Stimulated activated CD4-positive, alpha-beta T cell treated with anti-CD3 and anti-CD28 coated beads, Interleukin-1b, Interleukin-23, amount 100 ng/mL, for 48 hours (primary cell): ENCODE results near the gene CCDC34.
"Not testable (repeated sequence)": the region's sequence is repeated elsewhere in the genome, so short reads cannot be mapped to it uniquely, and the experiment has no call there.

ENCODE experiments used
- DNase-seq: peaks from one replicate; pipeline ENCODE4 v3.0.0-alpha.2; 2020

CCDC34 gene

DNA sequence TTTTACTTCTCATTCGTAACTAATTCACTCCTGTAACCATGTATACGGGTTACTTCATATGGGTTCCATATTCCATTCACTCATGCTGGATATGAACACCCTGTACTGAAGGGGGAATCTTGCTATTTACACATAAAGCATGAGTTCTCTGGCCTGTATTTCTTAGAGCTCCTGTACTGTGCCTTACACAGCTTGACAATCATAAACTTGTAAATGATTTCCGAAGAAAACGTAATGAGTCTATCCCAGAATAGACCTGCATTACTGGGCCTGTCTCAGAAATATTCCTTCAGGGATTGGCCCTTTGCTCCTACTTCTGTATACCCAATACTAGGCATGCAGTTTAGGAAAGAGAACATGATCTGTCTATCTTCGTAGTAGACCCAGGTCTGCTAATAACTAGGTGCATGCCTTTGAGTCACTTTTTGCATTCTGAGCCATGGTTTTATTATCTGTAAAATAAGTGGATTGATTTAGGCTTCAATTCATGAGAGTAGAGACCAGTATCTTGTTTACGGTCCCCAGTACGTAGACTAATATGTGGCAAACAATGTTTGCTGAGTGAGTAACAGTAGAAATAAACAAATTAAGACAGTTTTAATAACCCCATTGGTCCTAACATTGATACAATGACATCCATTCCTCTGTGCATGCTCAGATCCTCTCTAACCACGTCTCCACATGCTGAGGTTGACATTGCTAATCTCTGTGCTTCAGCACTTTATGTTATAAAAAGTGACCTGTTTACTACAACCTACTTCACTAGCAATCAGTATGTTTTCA, 1.2 kb downstream of the CCDC34 start:
- DNase-seq = no peak

DNA sequence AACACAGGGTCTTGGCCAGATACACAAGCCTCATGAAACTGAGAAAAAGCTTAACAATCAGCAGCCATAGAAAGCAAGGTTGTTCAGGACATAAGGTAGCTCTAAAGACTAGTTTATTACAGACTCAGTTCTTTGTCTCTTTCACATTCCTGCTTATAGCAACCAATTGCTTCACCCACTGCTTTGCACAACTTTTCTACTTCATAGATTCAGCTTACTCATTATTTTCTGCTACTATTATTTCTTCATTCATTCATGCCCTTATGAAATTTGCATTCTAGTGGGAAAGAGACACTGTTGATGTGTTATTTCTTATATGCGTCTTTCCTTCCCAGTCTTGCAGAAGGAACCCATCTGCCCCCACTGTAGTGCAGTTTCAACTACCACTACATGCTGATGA, 4.7 kb downstream of the CCDC34 start:
- no peak for DNase-seq

DNA sequence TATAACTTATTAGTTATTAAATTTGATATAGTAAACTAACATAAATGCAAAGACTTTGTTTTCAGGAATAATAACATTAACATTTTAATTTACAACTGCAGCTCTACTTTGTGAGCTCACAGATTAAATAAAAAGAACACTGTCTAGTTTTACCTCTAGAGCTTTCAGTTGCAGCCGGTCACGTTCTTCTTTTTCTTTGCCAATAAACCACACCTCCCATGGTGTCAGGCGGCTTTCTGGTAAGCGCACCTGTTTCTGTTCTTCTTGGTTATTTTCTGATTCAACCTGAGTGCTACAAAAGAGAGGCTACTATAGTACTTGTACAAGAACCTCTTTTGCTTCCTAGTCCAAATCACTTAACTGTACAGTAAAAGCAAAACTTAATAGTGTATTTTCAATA, 5.8 kb downstream of the CCDC34 start:
- no peak for DNase-seq

DNA sequence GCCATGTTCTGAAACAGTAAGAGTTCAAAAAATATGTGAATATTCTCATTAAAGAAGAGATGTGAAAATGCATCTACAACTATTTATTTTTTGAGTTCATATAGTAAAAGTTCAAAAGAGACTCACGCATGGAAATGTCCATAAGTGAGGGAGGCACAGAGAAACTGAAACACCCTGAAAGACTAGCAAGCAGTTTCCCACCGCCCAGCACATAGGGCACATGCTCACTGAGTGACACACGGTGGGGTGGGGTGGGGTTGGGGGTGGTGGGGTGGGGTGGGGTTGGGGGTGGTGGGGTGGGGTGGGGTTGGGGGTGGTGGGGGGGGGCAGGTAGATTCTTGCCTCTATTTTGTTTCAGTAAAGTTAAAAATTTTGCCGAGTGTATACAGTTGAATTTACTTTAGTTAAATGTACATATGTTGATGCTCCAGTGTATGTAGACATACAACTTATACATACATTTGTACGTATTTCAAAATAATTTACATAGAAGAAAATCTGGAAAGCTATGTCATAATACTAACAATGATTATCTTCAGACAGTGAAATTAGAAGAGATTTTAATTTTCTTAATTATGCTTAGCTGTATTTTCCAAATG, 6.3 kb downstream of the CCDC34 start:
- DNase-seq = no peak

DNA sequence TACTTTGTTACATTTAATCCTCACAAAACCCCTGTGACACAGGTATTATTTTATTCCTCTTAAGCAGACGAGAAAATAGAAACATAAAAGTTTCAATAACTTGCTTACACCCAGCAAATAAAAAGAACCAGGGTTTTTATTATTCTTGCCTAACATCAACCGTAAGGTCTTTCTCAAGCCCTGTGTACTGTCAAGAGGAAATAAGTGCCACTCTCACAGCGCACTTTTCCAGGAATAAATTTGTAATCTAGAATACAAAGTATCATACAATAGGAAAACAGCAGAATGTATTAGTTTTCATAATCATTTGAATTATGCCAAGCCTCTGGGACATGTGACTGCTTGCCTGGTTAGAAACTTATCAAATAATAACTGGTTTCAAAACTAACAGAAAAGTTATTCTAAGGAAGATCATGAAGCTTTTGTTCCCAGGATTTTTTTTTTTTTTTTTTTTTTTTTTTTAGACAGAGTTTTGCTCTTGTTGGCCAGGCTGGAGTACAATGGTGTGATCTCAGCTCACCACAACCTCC, 7.4 kb downstream of the CCDC34 start:
- DNase-seq = no peak

DNA sequence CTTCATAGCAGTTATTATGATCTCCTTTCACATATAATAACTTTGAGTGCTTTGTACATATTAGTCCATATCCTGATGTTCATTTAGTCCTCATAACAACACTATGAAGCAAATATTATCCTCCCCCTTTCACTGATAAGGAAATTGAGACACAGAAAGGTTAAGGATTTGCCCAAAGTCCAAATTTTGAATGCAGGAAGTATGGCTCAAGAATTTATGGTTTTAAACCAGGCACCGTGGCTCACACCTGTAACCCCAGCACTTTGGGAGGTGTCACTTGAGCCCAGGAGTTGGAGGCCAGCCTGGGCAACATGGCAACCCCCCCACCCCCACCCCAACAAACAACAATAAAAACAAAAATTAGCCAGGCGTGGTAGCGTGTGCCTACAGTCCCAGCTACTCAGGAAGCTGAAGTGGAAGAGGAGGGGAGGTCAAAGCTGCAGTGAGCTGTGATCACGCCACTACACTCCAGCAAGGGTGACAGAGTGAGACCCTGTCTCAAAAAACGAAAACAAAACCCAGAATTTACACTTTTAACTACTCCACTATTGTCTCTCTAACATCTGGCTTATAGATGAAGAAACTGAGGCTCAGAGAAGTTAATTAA, 8.6 kb downstream of the CCDC34 start:
- no peak for DNase-seq

DNA sequence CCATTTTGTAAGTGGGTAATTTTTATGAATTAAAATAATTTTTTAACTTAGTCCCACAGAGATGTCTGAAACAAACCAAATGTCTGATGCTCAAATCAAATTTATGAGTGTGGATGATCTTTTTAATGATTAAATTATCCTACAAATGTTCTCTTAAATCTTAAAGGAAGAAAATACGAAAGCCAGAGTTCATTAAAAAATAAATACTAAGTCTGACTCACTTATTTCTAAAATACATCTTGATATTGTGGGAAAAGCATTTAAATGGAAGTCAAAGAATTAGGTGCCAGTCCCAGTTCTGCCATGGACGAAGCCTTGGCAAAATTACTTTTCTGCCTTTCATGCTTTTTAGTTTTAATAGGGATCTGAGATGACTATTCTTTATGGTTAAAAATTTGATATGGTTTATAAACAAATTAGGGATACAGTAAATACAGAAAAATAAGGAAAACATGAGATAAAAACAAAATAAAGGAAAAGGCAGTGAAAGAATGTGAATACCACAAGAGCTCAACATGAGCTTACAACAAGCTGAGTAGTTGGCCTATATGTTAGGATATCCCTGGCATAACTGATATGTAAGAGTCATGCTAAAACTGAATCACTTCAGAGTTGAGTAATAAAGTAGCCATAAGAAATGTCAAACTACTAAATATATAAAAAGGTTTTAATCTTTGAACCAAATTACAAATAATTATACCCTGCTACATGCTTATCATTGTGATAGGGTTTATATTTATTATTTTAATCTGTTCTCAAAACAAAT, 9.2 kb downstream of the CCDC34 start:
- DNase-seq = no peak

DNA sequence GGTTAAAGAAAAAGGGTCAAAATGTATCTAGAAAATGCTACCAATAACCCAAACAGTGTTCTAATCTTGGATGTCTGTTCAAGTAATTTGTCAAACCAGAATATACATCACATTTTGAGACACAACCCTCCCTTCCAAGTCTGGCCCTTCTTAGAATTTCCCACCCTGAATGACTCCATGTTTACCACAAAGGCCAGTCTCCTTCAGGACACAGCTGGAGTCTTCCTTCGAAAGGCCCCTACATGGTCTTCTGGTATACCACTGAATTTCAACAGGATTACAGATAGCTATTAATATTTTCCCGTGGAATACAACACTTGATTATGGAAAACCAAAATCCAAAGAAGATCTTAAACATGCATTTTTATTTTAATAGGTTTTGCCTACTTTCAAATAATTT, 10.2 kb downstream of the CCDC34 start:
- DNase-seq = no peak

DNA sequence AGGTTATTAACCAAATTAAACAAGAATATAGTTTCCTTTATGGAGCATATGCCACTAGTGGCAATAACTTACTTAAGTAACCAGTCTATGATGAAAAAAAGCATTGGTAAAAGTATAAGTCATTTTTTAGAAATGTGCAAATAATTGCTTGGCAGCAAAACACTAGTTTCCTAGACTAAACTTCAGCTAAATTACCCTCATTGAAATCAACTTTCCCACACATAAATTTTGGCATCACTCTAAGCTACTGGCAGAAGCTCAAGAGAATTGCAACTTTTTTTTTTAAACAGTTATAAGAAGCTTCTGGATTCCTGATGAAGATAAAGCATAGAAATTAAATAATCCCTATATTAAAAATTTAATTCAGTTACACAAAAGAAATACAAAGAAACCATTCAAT, 12.5 kb downstream of the CCDC34 start:
- no peak for DNase-seq

DNA sequence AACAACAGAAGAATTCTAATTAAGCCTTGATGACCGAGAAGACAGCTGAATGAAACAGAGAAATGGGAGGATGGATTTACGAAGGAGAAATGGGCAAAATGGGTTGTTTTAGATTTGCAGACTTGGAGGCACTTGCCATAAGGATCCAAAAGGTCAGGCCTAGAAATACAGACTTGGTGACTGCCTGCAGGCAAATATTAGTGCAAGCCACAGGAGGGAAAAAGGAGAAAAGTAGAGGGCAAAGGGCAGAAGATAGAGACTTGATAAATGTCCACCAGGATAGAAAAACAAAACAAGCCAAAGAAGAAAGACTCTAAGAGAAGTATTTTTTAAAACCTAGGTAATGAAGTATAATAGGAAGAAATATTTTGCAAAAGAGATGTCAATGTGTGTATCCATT, 13.1 kb downstream of the CCDC34 start:
- no peak for DNase-seq

DNA sequence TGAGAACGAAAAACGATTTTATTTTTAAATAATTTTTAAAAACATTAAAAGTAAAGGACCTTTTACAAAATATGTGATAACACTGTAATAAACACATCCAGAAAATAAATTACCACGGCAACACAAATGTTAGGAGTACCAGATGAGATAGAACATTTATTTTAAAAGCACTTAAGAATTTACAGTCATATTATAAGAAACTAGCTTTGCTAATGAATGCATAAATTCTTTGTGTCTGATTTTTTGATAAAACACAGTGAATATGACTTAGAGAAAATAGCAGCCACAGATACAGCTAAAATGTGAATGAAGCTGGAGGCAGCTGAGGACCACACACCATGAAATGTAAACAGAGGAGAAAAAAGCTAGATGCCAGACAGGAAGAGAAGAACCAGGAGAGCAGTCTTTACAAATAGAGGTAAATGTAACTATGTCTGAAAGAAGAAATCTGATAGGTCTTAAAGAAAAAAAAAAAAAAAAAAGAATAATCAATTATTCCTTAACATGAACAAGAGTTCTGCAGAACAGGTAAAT, 14.6 kb downstream of the CCDC34 start:
- DNase-seq = no peak

DNA sequence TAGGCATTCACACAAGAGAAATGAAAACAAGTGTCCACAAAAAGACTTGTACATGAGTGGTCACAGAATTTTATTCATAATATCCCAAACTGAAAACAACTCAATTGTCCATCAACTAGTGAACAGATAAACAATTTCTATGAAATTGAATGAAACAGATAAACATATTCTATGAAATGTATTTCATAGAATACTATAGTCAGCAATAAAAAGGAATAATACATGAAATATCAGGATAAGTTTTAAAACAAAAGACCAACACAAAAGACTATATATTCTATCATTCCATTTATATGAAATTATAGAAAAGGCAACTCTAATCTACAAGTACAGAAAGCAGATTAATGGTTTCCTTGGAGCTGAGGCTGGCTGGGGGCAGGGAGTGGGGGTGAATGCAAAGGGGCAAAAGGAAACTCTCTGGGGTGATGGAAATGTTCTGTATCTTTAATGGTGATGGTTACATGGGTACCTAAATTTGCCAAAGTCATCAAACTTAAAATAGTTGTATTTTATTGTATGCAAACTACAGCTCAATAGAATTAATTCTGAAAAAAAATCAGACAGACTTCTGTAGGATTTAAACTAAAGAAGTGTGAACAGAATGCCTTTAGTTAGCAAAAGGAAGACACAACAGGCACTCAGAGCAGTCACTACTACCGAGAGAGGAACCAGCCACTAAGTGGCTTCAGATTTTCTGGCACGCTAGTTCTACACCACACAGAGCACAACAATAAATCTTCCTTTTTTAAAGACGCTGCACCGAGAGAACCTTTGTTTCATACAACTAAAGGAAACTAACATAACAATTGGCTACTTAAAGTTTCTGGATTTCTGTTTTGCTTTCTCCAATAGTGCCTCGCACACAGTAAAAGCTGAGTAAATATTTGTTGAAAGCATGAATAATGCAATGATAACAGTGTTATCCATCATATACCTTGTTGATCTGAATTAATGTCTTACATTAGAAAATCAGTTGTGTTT, 15.4 kb downstream of the CCDC34 start:
- DNase-seq = no peak

DNA sequence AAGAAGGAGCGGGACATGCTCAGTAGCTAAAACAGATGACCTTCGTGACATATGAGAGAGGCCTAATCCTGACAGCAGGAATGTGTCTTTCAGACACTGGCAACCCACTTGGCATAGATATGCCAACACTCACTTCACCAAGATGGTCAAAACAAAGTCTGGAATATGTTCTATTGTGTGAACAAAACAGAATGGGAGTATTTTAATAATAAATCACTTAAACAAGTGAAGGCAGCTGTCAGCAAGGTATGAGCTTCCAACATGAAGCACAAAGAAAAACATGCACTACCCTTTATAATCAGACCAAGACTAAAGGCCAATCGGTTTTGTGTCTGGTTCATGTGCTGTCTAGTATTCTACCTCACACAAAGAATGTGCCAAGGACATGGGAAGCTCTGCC, 23.1 kb downstream of the CCDC34 start:
- DNase-seq = no peak

DNA sequence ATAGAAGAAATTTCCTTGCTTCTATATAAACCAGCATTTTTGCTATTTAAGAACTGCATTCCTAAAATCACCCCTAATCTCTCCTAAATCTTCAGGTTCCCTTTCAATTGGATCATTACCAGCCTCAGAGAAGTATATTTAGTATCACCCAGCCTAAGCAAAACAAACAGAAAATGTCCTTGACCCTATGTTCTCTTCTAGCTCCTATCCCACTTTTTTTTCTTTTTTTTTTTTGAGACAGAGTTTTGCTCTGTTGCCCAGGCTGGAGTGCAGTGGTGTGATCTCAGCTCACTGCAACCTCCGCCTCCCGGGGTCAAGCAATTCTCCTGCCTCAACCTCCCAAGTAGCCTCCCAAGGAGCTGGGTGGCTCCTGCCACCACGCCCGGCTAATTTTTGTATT, 28.3 kb downstream of the CCDC34 start:
- not testable (repeated sequence) for DNase-seq

DNA sequence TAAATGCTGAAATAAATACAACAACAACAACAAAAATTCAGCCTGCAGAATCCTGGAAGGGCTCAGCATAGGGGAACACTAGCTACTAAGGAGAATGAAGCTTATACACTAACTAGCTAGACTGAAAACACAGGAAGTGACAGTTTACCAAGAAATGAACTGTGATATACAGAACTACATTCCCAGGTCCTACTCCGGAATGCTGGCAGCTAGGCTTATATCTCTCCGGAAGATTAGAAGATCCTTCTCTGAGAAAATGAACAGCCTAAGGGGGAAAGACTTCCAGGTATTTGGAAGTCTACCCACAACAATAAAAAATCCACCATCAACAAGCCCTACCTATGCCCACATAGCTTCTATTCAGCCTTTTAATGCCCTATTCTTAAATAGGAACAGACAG, 31.0 kb downstream of the CCDC34 start:
- DNase-seq = no peak

DNA sequence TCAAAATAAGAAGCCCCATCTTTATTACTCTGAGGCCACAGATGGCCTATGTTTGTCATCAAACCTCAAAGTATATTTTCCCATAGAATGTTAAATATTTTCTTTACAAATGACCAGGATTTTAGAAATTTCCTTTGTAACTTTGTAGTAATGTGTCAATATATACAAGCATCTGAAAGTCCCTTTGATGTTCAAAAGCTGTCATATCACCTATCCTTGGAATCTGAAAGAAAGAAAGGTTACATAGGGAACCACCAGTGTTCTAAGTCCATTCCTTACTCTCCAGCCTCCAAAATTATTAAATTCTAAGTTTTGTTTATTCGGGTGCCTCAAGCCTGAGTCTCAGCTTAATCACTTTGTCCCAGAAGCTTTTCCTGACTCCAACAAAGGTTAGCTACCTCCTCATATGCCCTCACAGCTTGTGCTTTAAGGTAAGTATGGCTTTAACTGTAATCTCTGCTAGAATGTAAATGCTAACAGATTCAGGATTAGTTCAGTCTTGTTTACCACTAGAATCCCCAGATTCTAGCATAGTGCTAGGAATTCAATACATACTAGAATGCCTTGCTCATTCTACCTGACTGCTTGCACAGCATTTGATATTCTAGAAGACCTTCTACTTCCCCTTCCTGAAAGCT, 32.3 kb downstream of the CCDC34 start:
- no peak for DNase-seq

DNA sequence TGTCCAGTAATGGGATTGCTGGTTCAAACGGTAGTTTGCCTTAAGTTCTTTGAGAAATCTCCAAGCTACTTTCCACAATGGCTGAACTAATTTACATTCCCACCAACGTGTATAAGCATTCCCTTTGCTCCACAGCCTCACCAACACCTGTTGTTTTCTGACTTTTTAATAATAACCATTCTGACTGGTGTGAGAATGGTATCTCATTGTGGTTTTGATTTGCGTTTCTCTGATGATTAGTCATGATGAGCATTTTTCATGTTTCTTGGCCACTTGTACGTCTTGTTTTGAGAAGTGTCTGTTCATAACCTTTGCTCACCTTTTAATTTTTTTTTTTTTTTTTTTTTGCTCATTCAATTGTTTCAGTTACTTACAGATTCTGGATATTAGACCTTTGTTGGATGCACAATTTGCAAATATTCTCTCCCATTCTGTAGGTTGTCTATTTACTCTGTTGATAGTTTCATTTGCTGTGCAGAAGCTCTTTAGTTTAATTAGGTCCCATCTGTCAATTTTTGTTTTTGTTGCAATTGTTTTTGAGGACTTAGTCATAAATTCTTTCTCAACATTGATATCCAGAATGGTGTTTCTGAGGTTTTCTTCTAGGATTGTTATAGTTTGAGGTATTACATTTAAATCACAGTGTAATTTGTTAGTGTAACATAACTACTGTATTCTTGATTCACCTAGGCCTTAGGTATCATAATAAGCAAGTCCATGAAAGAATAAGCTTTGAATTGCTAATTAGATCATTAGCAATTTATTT, 33.0 kb downstream of the CCDC34 start:
- DNase-seq = no peak

DNA sequence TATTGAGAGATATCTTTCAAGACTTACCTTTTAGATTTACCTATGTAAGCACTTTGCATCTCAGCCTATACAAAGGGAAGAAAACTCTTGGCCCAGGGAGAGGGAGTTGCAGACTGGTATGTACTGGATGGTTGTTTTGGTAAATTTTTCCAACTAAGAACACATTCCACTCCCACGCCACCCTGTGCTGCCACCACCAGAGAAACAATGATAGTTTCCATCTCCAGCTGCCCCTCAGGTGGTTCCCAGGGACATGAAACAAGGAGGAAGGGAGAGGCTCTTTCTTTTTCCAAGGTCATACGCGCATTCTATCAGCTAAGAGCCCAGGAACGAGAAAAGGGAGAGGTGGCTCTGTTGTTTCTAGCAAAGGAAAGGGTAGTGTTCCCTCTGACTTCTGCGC, 34.4 kb downstream of the CCDC34 start:
- DNase-seq = no peak

DNA sequence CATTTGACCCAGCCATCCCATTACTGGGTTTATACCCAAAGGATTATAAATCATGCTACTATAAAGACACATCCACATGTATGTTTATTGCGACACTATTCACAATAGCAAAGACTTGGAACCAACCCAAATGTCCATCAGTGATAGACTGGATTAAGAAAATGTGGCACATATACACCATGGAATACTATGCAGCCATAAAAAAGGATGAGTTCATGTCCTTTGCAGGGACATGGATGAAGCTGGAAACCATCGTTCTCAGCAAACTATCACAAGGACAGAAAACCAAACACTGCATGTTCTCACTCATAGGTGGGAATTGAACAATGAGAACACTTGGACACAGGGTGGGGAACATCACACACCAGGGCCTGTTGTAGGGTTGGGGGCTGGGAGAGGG, 36.0 kb downstream of the CCDC34 start:
- DNase-seq = not testable (repeated sequence)

DNA sequence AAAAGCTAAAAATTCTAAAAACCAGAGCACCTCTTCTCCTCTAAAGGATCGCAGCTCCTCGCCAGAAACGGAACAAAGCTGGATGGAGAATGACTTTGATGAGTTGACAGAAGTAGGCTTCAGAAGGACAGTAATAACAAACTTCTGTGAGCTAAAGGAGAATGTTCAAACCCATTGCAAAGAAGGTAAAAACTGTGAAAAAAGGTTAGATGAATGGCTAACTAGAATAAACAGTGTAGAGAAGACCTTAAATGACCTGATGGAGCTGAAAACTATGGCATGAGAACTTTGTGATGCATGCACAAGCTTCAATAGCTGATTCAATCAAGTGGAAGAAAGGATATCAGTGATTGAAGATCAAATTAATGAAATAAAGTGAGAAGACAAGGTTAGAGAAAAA, 40.8 kb downstream of the CCDC34 start:
- DNase-seq = not testable (repeated sequence)

DNA sequence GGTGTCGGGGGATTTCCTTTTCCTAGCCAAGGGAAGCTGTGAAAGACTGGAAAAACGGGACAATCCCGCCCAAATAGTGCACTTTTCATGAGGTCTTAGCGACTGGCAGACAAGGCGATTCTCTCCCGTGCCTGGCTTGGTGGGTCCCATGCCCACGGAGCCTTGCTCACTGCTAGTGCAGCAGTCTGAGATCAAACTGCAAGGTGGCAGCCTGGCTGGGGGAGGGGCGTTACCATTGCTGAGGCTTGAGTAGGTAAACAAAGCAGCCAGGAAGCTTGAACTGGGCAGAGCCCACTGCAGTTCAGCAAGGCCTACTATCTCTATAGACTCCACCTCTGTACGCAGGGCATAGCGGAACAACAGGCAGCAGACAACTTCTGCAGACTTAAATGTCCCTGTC, 41.7 kb downstream of the CCDC34 start:
- DNase-seq = not testable (repeated sequence)
